A549 (cell line): ENCODE results near the gene EDN1. TPM values are rescaled to one million over a fixed set of nuclear protein-coding genes. Genes with fewer than 3 reads are reported as not detected.
A peak's percentile ranks its signal among the peaks of the same experiment; 100 is the strongest.

Experiments used
- ATAC-seq, 2 experiments: fragments of 200-7000 bp in 1 of 2; fragments of >200 bp in 1 of 2; cut with Nextera tagmentation in 1 of 2; cut with Tn5 transposase in 1 of 2; 3 replicates each; pipeline versions ENCODE4 v1.8.0 to v1.9.1; 2018 to 2020; ENCODE audit warnings: mild to moderate bottlenecking in 1 of 2, moderate library complexity in 1 of 2
- CTCF ChIA-PET: fragments of 300-600 bp; sonication (Branson Sonifier 250); formaldehyde crosslinking; extraction: SDS; loops from one replicate; lab custom pipeline; 2021; ENCODE audit warnings: antibody characterized with exemption, inconsistent platforms; lab: Yijun Ruan, JAX
- POLR2A ChIA-PET: fragments of 350-600 bp; formaldehyde crosslinking; extraction: SDS; loops from one replicate; lab custom pipeline; 2021; ENCODE audit warnings: antibody characterized with exemption, inconsistent platforms; lab: Yijun Ruan, JAX
- DNase-seq, 2 experiments: peaks; one replicate each; pipeline versions ENCODE4 v3.0.0 to v3.0.0-alpha.2; 2011 to 2016; ENCODE audit warnings: low read depth in 1 of 2, low spot score in 1 of 2
- FAIRE-seq: peaks from 2 replicates; lab custom pipeline; 2011; peaks lifted over from hg19 to GRCh38; lab: Jason Lieb, UNC
- H3K27ac ChIP-seq, 2 experiments: fragments of >200 bp; sonication (Bioruptor Twin); formaldehyde crosslinking; 3 replicates each; pipeline ENCODE4 v1.5.1; 2016 to 2017
- H3K4me1 ChIP-seq: fragments of >200 bp; sonication (Bioruptor Twin); formaldehyde crosslinking; 3 replicates; pipeline ENCODE4 v1.6.1; 2016
- H3K4me2 ChIP-seq: fragments of >200 bp; sonication (Bioruptor Twin); formaldehyde crosslinking; 3 replicates; pipeline ENCODE4 v1.6.1; 2016
- H3K4me3 ChIP-seq: fragments of >200 bp; sonication (Bioruptor Twin); formaldehyde crosslinking; 3 replicates; pipeline ENCODE4 v1.5.1; 2016
- H3K9me3 ChIP-seq: fragments of >200 bp; sonication (Bioruptor Twin); formaldehyde crosslinking; 3 replicates; pipeline ENCODE4 v1.6.1; 2016
- BHLHE40 ChIP-seq: IDR thresholded peaks from 2 replicates; pipeline ENCODE4 v1.6.1; 2012; ENCODE audit warnings: low read depth, low read length, inconsistent platforms
- CBX2 ChIP-seq: fragments of 200-600 bp; sonication (generic); IDR thresholded peaks from 2 replicates; pipeline ENCODE4 v1.6.1; 2016; ENCODE audit warnings: low read depth, mild to moderate bottlenecking, borderline replicate concordance
- CBX8 ChIP-seq: fragments of 200-600 bp; sonication (generic); IDR thresholded peaks from 2 replicates; pipeline ENCODE4 v1.6.1; 2016
- CEBPB ChIP-seq, 2 experiments: fragments of >200 bp in 1 of 2; sonication (Bioruptor Twin) in 1 of 2; formaldehyde crosslinking in 1 of 2; IDR thresholded peaks; 2 replicates each; pipeline ENCODE4 v1.6.1; 2012 to 2016
- CHD2 ChIP-seq: fragments of 150-350 bp; IDR thresholded peaks from 2 replicates; pipeline ENCODE4 v1.6.1; 2014; ENCODE audit warnings: low read length; ENCODE audit not compliant: partially characterized antibody
- EHF ChIP-seq: fragments of 250-450 bp; sonication (Bioruptor Pico); IDR thresholded peaks from 2 replicates; pipeline ENCODE4 v1.5.0; 2020; ENCODE audit warnings: mild to moderate bottlenecking
- EHMT2 ChIP-seq: fragments of 200-600 bp; sonication (generic); IDR thresholded peaks from 2 replicates; pipeline ENCODE4 v1.6.1; 2016; ENCODE audit warnings: antibody characterized with exemption, low read depth, mild to moderate bottlenecking, moderate library complexity
- EP300 ChIP-seq, 2 experiments: fragments of >200 bp; sonication (Bioruptor Twin); formaldehyde crosslinking; IDR thresholded peaks; 2 replicates in 1 of 2; 3 replicates in 1 of 2; pipeline ENCODE4 v1.6.1; 2016 to 2017
- ESRRA ChIP-seq: fragments of 150-350 bp; IDR thresholded peaks from 2 replicates; pipeline ENCODE4 v1.6.1; 2014; ENCODE audit warnings: mild to moderate bottlenecking, low read length, borderline replicate concordance
- FOSL2 ChIP-seq, 2 experiments: fragments of 450-650 bp in 1 of 2; fragments of >200 bp in 1 of 2; sonication (Bioruptor Twin) in 1 of 2; formaldehyde crosslinking; IDR thresholded peaks; 2 replicates each; pipeline versions ENCODE4 v1.5.0 to v1.6.1; 2016 to 2020; ENCODE audit warnings: mild to moderate bottlenecking in 1 of 2, moderate library complexity in 1 of 2
- FOXS1 ChIP-seq: fragments of 250-450 bp; sonication (Bioruptor Pico); IDR thresholded peaks from 2 replicates; pipeline ENCODE4 v1.5.0; 2020; ENCODE audit warnings: mild to moderate bottlenecking, moderate library complexity
- GATA3 ChIP-seq: IDR thresholded peaks from 2 replicates; pipeline ENCODE4 v1.6.1; 2012; ENCODE audit warnings: borderline replicate concordance
- HDAC2 ChIP-seq: fragments of 200-600 bp; sonication (generic); IDR thresholded peaks from 2 replicates; pipeline ENCODE4 v1.6.1; 2016
- HOXA7 ChIP-seq: fragments of 250-450 bp; sonication (Bioruptor Pico); IDR thresholded peaks from 2 replicates; pipeline ENCODE4 v1.5.0; 2020; ENCODE audit warnings: mild to moderate bottlenecking, moderate library complexity
- HOXB5 ChIP-seq: fragments of 250-450 bp; sonication (Bioruptor Pico); IDR thresholded peaks from 2 replicates; pipeline ENCODE4 v1.5.0; 2020; ENCODE audit warnings: mild to moderate bottlenecking, moderate library complexity
- JUNB ChIP-seq: fragments of >200 bp; sonication (Bioruptor Twin); formaldehyde crosslinking; IDR thresholded peaks from 2 replicates; pipeline ENCODE4 v1.6.1; 2016
- KDM5A ChIP-seq: fragments of 200-600 bp; sonication (generic); IDR thresholded peaks from 2 replicates; pipeline ENCODE4 v1.6.1; 2016; ENCODE audit warnings: antibody characterized with exemption, mild to moderate bottlenecking
- MAFK ChIP-seq: fragments of 450-650 bp; IDR thresholded peaks from 2 replicates; pipeline ENCODE4 v1.6.1; 2014; ENCODE audit not compliant: partially characterized antibody
- NPAS2 ChIP-seq: fragments of 250-450 bp; sonication (Bioruptor Pico); IDR thresholded peaks from 2 replicates; pipeline ENCODE4 v1.8.0; 2022; ENCODE audit warnings: mild to moderate bottlenecking, moderate library complexity, borderline replicate concordance
- NR3C1 ChIP-seq: fragments of >200 bp; sonication (Bioruptor Twin); formaldehyde crosslinking; IDR thresholded peaks from 3 replicates; pipeline ENCODE4 v1.6.1; 2017
- PHF8 ChIP-seq: fragments of 200-600 bp; sonication (generic); IDR thresholded peaks from 2 replicates; pipeline ENCODE4 v1.6.1; 2016; ENCODE audit warnings: low read depth, mild to moderate bottlenecking, antibody characterized with exemption, moderate library complexity, borderline replicate concordance
- RARB ChIP-seq: fragments of 250-450 bp; sonication (Bioruptor Pico); IDR thresholded peaks from 2 replicates; pipeline ENCODE4 v1.8.0; 2021; ENCODE audit warnings: mild to moderate bottlenecking, moderate library complexity
- RCOR1 ChIP-seq: fragments of 150-350 bp; IDR thresholded peaks from 2 replicates; pipeline ENCODE4 v1.6.1; 2014; ENCODE audit warnings: antibody characterized with exemption, low read length, low read depth
- RFX5 ChIP-seq: fragments of 450-650 bp; IDR thresholded peaks from 2 replicates; pipeline ENCODE4 v1.7.1; 2014; ENCODE audit warnings: antibody characterized with exemption, mild to moderate bottlenecking, moderate library complexity
- RNF2 ChIP-seq: fragments of 200-600 bp; sonication (generic); IDR thresholded peaks from 2 replicates; pipeline ENCODE4 v1.6.1; 2016; ENCODE audit warnings: low read depth, mild to moderate bottlenecking, antibody characterized with exemption, moderate library complexity, borderline replicate concordance
- SMC3 ChIP-seq: fragments of >200 bp; sonication (Bioruptor Twin); formaldehyde crosslinking; IDR thresholded peaks from 3 replicates; pipeline ENCODE4 v1.6.1; 2018; ENCODE audit warnings: inconsistent platforms
- SREBF2 ChIP-seq: fragments of 450-650 bp; IDR thresholded peaks from 2 replicates; pipeline ENCODE4 v1.6.1; 2014; ENCODE audit warnings: mild to moderate bottlenecking, moderate library complexity
- TP53 ChIP-seq: fragments of 250-450 bp; sonication (Bioruptor Pico); IDR thresholded peaks from 2 replicates; pipeline ENCODE4 v1.5.0; 2021; ENCODE audit warnings: mild to moderate bottlenecking, moderate library complexity
- WGBS: methylation state at CpG from one replicate; pipeline ENCODE4 v1.1.6; 2017; ENCODE audit errors: missing lambda C conversion rate; 5-methylcytosine and 5-hydroxymethylcytosine counted together
- polyA plus RNA-seq, 4 experiments: library from polyadenylated mRNA; depleted of rRNA in 3 of 4; stranded (reverse); fragments of >200 nt; fragmentation: RNase III in 1 of 4; extraction: RNeasy Plus Mini Kit Qiagen cat#74134 plus additional on column Dnase treatment in 1 of 4; gene quantifications; 2 replicates in 3 of 4; 3 replicates in 1 of 4; pipeline ENCODE4 v1.2.3, GENCODE V29; 2011 to 2017
- TF ChIP-seq, protein P1 (sequence below): fragments of 250-450 bp; sonication (Bioruptor Pico); IDR thresholded peaks from 2 replicates; pipeline ENCODE4 v1.5.0; 2021; ENCODE audit warnings: mild to moderate bottlenecking, moderate library complexity, borderline replicate concordance
- TF ChIP-seq, protein P2 (sequence below): IDR thresholded peaks from 2 replicates; pipeline ENCODE4 v1.6.1; 2012
- TF ChIP-seq, protein P3 (sequence below): fragments of >200 bp; sonication (Bioruptor Twin); formaldehyde crosslinking; IDR thresholded peaks from 3 replicates; pipeline ENCODE4 v1.6.1; 2016
- TF ChIP-seq, protein P4 (sequence below): fragments of 450-650 bp; IDR thresholded peaks from 2 replicates; pipeline ENCODE4 v1.6.1; 2014; ENCODE audit warnings: antibody characterized with exemption
- TF ChIP-seq, protein P5 (sequence below): fragments of >200 bp; sonication (Bioruptor Twin); formaldehyde crosslinking; IDR thresholded peaks from 2 replicates; pipeline ENCODE4 v1.6.1; 2016
- TF ChIP-seq, protein P6 (sequence below): fragments of >200 bp; sonication (Bioruptor Twin); formaldehyde crosslinking; IDR thresholded peaks from 3 replicates; pipeline ENCODE4 v1.5.1; 2016
- TF ChIP-seq, protein P7 (sequence below): fragments of 150-350 bp; IDR thresholded peaks from 2 replicates; pipeline ENCODE4 v1.6.1; 2014; ENCODE audit warnings: low read depth, mild to moderate bottlenecking, low read length

Gene EDN1
- polyA plus RNA-seq, 2 of the 4 experiments (the other 2 are of a cell fraction): 33.5 to 87.4 TPM

DNA sequence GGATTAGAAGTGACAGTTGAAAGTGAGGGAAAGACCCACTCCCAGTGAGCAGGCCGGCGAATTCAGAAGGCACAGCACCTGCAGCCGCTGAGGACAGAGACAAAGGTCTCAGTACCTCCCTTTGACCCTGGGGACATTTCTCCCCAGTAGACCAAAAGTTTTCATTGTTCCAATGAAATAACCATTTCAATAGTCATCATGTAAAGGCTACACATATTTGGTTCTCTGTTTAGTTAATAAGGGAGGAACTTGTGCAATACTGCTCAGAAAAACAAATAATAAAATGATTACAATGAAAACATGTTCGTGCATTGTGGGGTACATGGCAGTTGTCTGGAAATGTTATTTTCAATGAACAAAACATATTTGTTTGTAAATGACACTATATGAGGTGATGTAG lies 52.5 kb downstream of the EDN1 start:
- H3K27ac ChIP-seq: peak overlapping the region; percentile 85 to 98
- ATAC-seq (peak; percentile 6 to 10; a peak in 2 of 6 replicates), DNase-seq (peak in 1 of 2 experiments; percentile 58), FAIRE-seq (no peak)
- ChIA-PET CTCF (interaction anchor here (1.5 to 2.4 kb wide), 2 partner anchors 17 to 53 kb away, joined by 5 to 11 read pairs; partner anchors contain the start of gene EDN1), POLR2A (interaction anchor here (0.9 to 2.8 kb wide), 5 partner anchors 11 to 52 kb away, joined by 3 to 9 read pairs (median 4); partner anchors contain the start of gene EDN1)
- H3K4me3 ChIP-seq: no peak overlapping the region
- peak overlapping the region; percentile 67 for H3K4me2 ChIP-seq
- no peaks in the 10 kb centered on the region for H3K9me3 ChIP-seq
- WGBS: 0% methylated on average over 4 of the region's 4 CpGs
- peaks cover 68% of the 10 kb centered on the region for H3K4me1 ChIP-seq
- TF ChIP-seq NR3C1: no peak
- TF ChIP-seq CHD2: no peak
- TF ChIP-seq, protein P1, sequence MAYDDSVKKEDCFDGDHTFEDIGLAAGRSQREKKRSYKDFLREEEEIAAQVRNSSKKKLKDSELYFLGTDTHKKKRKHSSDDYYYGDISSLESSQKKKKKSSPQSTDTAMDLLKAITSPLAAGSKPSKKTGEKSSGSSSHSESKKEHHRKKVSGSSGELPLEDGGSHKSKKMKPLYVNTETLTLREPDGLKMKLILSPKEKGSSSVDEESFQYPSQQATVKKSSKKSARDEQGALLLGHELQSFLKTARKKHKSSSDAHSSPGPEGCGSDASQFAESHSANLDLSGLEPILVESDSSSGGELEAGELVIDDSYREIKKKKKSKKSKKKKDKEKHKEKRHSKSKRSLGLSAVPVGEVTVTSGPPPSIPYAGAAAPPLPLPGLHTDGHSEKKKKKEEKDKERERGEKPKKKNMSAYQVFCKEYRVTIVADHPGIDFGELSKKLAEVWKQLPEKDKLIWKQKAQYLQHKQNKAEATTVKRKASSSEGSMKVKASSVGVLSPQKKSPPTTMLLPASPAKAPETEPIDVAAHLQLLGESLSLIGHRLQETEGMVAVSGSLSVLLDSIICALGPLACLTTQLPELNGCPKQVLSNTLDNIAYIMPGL: no peak
- TF ChIP-seq FOXS1 (CRISPR knock-in tag): no peak
- no peak for TF ChIP-seq RCOR1
- no peak for TF ChIP-seq RARB (CRISPR knock-in tag)
- TF ChIP-seq PHF8: no peak
- no peak for TF ChIP-seq CBX8
- no peak for TF ChIP-seq NPAS2 (CRISPR knock-in tag)
- TF ChIP-seq, protein P2, sequence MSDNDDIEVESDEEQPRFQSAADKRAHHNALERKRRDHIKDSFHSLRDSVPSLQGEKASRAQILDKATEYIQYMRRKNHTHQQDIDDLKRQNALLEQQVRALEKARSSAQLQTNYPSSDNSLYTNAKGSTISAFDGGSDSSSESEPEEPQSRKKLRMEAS: no peak
- TF ChIP-seq JUNB: 0 out of 2 replicates have a peak, but pooled peaks have one; percentile 22
- TF ChIP-seq, protein P3, sequence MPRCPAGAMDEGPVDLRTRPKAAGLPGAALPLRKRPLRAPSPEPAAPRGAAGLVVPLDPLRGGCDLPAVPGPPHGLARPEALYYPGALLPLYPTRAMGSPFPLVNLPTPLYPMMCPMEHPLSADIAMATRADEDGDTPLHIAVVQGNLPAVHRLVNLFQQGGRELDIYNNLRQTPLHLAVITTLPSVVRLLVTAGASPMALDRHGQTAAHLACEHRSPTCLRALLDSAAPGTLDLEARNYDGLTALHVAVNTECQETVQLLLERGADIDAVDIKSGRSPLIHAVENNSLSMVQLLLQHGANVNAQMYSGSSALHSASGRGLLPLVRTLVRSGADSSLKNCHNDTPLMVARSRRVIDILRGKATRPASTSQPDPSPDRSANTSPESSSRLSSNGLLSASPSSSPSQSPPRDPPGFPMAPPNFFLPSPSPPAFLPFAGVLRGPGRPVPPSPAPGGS: no peak
- no peak; the same call in 1 of the 2 replicates for TF ChIP-seq EHF (CRISPR knock-in tag)
- no peak for TF ChIP-seq EP300 (IDR thresholded peaks at IDR 0.05)
- TF ChIP-seq HOXB5 (CRISPR knock-in tag): peak; percentile 17; the same call in 1 of the 2 replicates
- no peak for TF ChIP-seq MAFK
- peak; percentile 69 for TF ChIP-seq GATA3
- TF ChIP-seq, protein P4, sequence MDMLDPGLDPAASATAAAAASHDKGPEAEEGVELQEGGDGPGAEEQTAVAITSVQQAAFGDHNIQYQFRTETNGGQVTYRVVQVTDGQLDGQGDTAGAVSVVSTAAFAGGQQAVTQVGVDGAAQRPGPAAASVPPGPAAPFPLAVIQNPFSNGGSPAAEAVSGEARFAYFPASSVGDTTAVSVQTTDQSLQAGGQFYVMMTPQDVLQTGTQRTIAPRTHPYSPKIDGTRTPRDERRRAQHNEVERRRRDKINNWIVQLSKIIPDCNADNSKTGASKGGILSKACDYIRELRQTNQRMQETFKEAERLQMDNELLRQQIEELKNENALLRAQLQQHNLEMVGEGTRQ: no peak
- TF ChIP-seq ESRRA: no peak
- TF ChIP-seq SREBF2: no peak
- no peak for TF ChIP-seq BHLHE40
- no peak for TF ChIP-seq EHMT2
- peak; percentile 10; the same call in 1 of the 3 replicates for TF ChIP-seq SMC3
- TF ChIP-seq, protein P5, sequence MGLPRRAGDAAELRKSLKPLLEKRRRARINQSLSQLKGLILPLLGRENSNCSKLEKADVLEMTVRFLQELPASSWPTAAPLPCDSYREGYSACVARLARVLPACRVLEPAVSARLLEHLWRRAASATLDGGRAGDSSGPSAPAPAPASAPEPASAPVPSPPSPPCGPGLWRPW: no peak
- no peak for TF ChIP-seq HDAC2
- TF ChIP-seq, protein P6, sequence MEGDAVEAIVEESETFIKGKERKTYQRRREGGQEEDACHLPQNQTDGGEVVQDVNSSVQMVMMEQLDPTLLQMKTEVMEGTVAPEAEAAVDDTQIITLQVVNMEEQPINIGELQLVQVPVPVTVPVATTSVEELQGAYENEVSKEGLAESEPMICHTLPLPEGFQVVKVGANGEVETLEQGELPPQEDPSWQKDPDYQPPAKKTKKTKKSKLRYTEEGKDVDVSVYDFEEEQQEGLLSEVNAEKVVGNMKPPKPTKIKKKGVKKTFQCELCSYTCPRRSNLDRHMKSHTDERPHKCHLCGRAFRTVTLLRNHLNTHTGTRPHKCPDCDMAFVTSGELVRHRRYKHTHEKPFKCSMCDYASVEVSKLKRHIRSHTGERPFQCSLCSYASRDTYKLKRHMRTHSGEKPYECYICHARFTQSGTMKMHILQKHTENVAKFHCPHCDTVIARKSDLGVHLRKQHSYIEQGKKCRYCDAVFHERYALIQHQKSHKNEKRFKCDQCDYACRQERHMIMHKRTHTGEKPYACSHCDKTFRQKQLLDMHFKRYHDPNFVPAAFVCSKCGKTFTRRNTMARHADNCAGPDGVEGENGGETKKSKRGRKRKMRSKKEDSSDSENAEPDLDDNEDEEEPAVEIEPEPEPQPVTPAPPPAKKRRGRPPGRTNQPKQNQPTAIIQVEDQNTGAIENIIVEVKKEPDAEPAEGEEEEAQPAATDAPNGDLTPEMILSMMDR: no peak
- no peak for TF ChIP-seq TP53 (CRISPR knock-in tag)
- peak; percentile 48 to 92; a peak in 2 of 4 replicates for TF ChIP-seq CEBPB (IDR thresholded peaks at IDR 0.05)
- TF ChIP-seq KDM5A: no peak
- no peak for TF ChIP-seq RNF2
- TF ChIP-seq RFX5: no peak
- TF ChIP-seq, protein P7, sequence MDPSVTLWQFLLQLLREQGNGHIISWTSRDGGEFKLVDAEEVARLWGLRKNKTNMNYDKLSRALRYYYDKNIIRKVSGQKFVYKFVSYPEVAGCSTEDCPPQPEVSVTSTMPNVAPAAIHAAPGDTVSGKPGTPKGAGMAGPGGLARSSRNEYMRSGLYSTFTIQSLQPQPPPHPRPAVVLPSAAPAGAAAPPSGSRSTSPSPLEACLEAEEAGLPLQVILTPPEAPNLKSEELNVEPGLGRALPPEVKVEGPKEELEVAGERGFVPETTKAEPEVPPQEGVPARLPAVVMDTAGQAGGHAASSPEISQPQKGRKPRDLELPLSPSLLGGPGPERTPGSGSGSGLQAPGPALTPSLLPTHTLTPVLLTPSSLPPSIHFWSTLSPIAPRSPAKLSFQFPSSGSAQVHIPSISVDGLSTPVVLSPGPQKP: no peak
- TF ChIP-seq HOXA7 (CRISPR knock-in tag): peak; percentile 86
- no peak for TF ChIP-seq CBX2
- TF ChIP-seq FOSL2 (IDR thresholded peaks at IDR 0.05): no peak
- no peak; the same call in 1 of the 2 replicates for TF ChIP-seq FOSL2 (CRISPR knock-in tag; IDR thresholded peaks at IDR 0.05)
